ENCODE results near the gene KCNMA1. TPM values are rescaled to one million over a fixed set of nuclear protein-coding genes. Genes with fewer than 3 reads are reported as not detected.

The KCNMA1 gene
- total and polyA plus RNA-seq, 2 donors from 2014 or later: 4.2 to 8.9 TPM

DNA sequence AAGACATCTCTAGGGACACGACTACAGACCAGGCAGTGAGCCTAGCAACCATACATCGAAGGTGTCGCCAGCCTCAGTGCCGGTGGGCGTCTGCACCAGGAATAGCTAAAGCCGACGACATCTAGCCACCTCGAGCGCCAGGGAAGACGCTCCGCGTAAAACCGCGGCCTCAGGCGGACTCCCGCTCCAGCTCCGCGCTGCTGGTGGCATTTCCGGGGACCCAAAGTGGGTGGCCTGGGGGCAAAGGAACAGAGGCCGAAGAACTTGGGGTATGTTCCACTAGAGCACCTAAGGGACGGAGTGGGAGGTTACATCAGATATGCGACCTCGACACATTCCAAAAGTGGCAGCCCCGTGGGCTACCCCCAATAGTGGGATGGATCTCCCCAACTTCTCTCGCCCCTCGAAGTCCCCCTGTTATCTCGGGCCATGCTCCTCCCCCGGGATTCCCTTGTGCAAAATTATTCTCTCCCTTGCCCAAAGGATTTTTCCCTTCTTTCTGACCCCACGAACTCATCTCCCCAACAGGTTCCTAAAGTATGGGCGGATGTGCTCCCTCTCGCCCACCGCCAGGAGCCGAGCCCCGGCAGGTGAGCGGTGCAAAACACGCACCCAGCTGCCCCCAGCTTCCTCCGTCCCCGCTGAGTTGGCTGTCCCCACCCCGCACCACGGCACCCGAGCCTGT, 1.2 kb downstream of the KCNMA1 start:
- DNase-seq: peak in 1 of 5 donors; percentile 58
- Histone ChIP-seq H3K9ac (ENCODE audit: low read length in 3 of 3) (no peak overlapping the region), H3K36me3 (ENCODE audit: control insufficient read depth in 2 of 3, insufficient read depth in 3 of 3, low read length in 3 of 3) (no peaks in the 10 kb centered on the region), H3K27me3 (ENCODE audit: control insufficient read depth, insufficient read depth, low read length) (peaks cover 35% of the 10 kb centered on the region), H3K27ac (ENCODE audit: low read depth in 2 of 2, low read length in 2 of 2) (no peak overlapping the region), H3K9me3 (ENCODE audit: control insufficient read depth in 2 of 3, insufficient read depth in 1 of 3, low read length in 3 of 3) (no peaks in the 10 kb centered on the region), H3K4me3 (ENCODE audit: low read length in 3 of 3) (no peak overlapping the region), H3K4me1 (ENCODE audit: control insufficient read depth in 2 of 3, insufficient read depth in 2 of 3, low read depth in 1 of 3, low read length in 3 of 3) (no peaks in the 10 kb centered on the region)
- intact Hi-C loops (cut with DNase I): no loop called here
- TF ChIP-seq, protein P1, sequence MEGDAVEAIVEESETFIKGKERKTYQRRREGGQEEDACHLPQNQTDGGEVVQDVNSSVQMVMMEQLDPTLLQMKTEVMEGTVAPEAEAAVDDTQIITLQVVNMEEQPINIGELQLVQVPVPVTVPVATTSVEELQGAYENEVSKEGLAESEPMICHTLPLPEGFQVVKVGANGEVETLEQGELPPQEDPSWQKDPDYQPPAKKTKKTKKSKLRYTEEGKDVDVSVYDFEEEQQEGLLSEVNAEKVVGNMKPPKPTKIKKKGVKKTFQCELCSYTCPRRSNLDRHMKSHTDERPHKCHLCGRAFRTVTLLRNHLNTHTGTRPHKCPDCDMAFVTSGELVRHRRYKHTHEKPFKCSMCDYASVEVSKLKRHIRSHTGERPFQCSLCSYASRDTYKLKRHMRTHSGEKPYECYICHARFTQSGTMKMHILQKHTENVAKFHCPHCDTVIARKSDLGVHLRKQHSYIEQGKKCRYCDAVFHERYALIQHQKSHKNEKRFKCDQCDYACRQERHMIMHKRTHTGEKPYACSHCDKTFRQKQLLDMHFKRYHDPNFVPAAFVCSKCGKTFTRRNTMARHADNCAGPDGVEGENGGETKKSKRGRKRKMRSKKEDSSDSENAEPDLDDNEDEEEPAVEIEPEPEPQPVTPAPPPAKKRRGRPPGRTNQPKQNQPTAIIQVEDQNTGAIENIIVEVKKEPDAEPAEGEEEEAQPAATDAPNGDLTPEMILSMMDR (IDR thresholded peaks at IDR 0.05; ENCODE audit: borderline replicate concordance, extremely low read depth, insufficient read depth): no peak
- FAIRE-seq: no peak

- FAIRE-seq: no peak
- H3K36me3 ChIP-seq (ENCODE audit: control insufficient read depth in 2 of 3, insufficient read depth in 3 of 3, low read length in 3 of 3): no peaks in the 10 kb centered on the region
- H3K9ac ChIP-seq (ENCODE audit: low read length in 3 of 3): no peak overlapping the region
- peaks cover 31% of the 10 kb centered on the region for H3K27me3 ChIP-seq (ENCODE audit: control insufficient read depth, insufficient read depth, low read length)
- no peak for DNase-seq
- intact Hi-C loops (cut with DNase I): no loop called here
- H3K4me1 ChIP-seq (ENCODE audit: control insufficient read depth in 2 of 3, insufficient read depth in 2 of 3, low read depth in 1 of 3, low read length in 3 of 3): no peaks in the 10 kb centered on the region
- H3K9me3 ChIP-seq (ENCODE audit: control insufficient read depth in 2 of 3, insufficient read depth in 1 of 3, low read length in 3 of 3): no peaks in the 10 kb centered on the region
- no peak overlapping the region for H3K27ac ChIP-seq (ENCODE audit: low read depth in 2 of 2, low read length in 2 of 2)
- TF ChIP-seq, protein P1 (IDR thresholded peaks at IDR 0.05; ENCODE audit: borderline replicate concordance, extremely low read depth, insufficient read depth): no peak
- no peak overlapping the region for H3K4me3 ChIP-seq (ENCODE audit: low read length in 3 of 3)
These were observed 2.0 kb downstream of the KCNMA1 start for GRCh38 chr10:77635402-77636227.

DNA sequence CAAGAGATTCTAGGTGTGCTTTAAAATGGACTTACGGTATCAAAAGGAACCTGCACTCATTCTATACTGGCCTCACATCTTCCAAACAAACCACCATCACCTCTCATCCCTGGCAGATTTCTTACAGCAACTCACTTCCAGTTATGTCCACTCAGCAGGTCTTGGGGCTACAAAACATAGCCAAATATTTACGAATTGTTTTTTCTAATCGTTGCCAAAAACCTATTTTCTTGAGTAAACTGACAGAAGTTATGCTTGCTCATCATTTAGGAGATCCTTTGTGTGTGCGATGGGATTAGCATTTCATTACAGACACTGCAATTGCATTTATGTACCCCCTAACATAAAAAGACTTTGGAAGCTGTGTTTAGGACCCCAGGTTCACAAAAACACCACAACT, 2.7 kb downstream of the KCNMA1 start:
- H3K9me3 ChIP-seq (ENCODE audit: control insufficient read depth in 2 of 3, insufficient read depth in 1 of 3, low read length in 3 of 3): no peaks in the 10 kb centered on the region
- no peak overlapping the region for H3K27ac ChIP-seq (ENCODE audit: low read depth in 2 of 2, low read length in 2 of 2)
- no peak overlapping the region for H3K9ac ChIP-seq (ENCODE audit: low read length in 3 of 3)
- FAIRE-seq (no peak), DNase-seq (no peak)
- H3K36me3 ChIP-seq (ENCODE audit: control insufficient read depth in 2 of 3, insufficient read depth in 3 of 3, low read length in 3 of 3): no peaks in the 10 kb centered on the region
- intact Hi-C loops (cut with DNase I): no loop called here
- H3K4me3 ChIP-seq (ENCODE audit: low read length in 3 of 3): no peak overlapping the region
- H3K27me3 ChIP-seq (ENCODE audit: control insufficient read depth, insufficient read depth, low read length): peaks cover 25% of the 10 kb centered on the region
- TF ChIP-seq, protein P1 (IDR thresholded peaks at IDR 0.05; ENCODE audit: borderline replicate concordance, extremely low read depth, insufficient read depth): no peak
- no peaks in the 10 kb centered on the region for H3K4me1 ChIP-seq (ENCODE audit: control insufficient read depth in 2 of 3, insufficient read depth in 2 of 3, low read depth in 1 of 3, low read length in 3 of 3)

Measured in kidney (tissue), 14 donors.